HEK293T (cell line): ENCODE results near the gene TLE3.
A peak's percentile ranks its signal among the peaks of the same experiment; 100 is the strongest.
"Not testable (repeated sequence)": the region's sequence is repeated elsewhere in the genome, so short reads cannot be mapped to it uniquely, and the experiment has no call there.

Source experiments
- CTCF ChIA-PET: fragments of 350-600 bp; formaldehyde crosslinking; extraction: SDS; loops from one replicate; lab custom pipeline; 2021; ENCODE audit warnings: antibody characterized with exemption, inconsistent platforms; lab: Yijun Ruan, JAX
- POLR2A ChIA-PET: fragments of 350-600 bp; formaldehyde crosslinking; extraction: SDS; loops from one replicate; lab custom pipeline; 2020; ENCODE audit warnings: antibody characterized with exemption, inconsistent platforms; lab: Yijun Ruan, JAX
- DNase-seq: peaks from one replicate; pipeline ENCODE4 v3.0.0; 2012; ENCODE audit warnings: mixed read lengths; ENCODE audit errors: extremely low spot score
- ARNT ChIP-seq: fragments of 450-650 bp; IDR thresholded peaks from 2 replicates; pipeline ENCODE4 v1.6.1; 2017; ENCODE audit warnings: mild to moderate bottlenecking
- BHLHE40 ChIP-seq: fragments of 450-650 bp; IDR thresholded peaks from 2 replicates; pipeline ENCODE4 v1.6.1; 2016; ENCODE audit warnings: mild to moderate bottlenecking, moderate library complexity, borderline replicate concordance
- CTBP1 ChIP-seq: fragments of 450-650 bp; IDR thresholded peaks from 2 replicates; pipeline ENCODE4 v1.6.1; 2016; ENCODE audit warnings: borderline replicate concordance
- ELF4 ChIP-seq: fragments of 450-650 bp; IDR thresholded peaks from 2 replicates; pipeline ENCODE4 v1.6.1; 2017; ENCODE audit warnings: antibody characterized with exemption
- FOXA1 ChIP-seq: fragments of 450-650 bp; IDR thresholded peaks from 2 replicates; pipeline ENCODE4 v1.6.1; 2016; ENCODE audit warnings: mild to moderate bottlenecking
- FOXK2 ChIP-seq: fragments of 450-650 bp; IDR thresholded peaks from 2 replicates; pipeline ENCODE4 v1.6.1; 2016; ENCODE audit warnings: mild to moderate bottlenecking
- FOXM1 ChIP-seq: fragments of 450-650 bp; IDR thresholded peaks from 2 replicates; pipeline ENCODE4 v1.6.1; 2017; ENCODE audit warnings: mild to moderate bottlenecking, borderline replicate concordance
- HDGF ChIP-seq: fragments of 450-650 bp; IDR thresholded peaks from 2 replicates; pipeline ENCODE4 v1.6.1; 2017; ENCODE audit warnings: antibody characterized with exemption, borderline replicate concordance
- L3MBTL2 ChIP-seq: fragments of 450-650 bp; conservative IDR thresholded peaks from 2 replicates; pipeline ENCODE4 v1.6.1; 2016; ENCODE audit warnings: mild to moderate bottlenecking
- LEF1 ChIP-seq: fragments of 450-650 bp; IDR thresholded peaks from 2 replicates; pipeline ENCODE4 v1.6.1; 2017; ENCODE audit warnings: mild to moderate bottlenecking, borderline replicate concordance
- NFRKB ChIP-seq: fragments of 450-650 bp; IDR thresholded peaks from 2 replicates; pipeline ENCODE4 v1.6.1; 2016; ENCODE audit warnings: mild to moderate bottlenecking, moderate library complexity
- PKNOX1 ChIP-seq: fragments of 450-650 bp; IDR thresholded peaks from 2 replicates; pipeline ENCODE4 v1.6.1; 2016
- SP1 ChIP-seq: fragments of 450-650 bp; IDR thresholded peaks from 2 replicates; pipeline ENCODE4 v1.6.1; 2017
- SUZ12 ChIP-seq: fragments of 450-650 bp; IDR thresholded peaks from 2 replicates; pipeline ENCODE4 v1.6.1; 2016; ENCODE audit warnings: mild to moderate bottlenecking
- TARDBP ChIP-seq: fragments of 450-650 bp; IDR thresholded peaks from 2 replicates; pipeline ENCODE4 v1.6.1; 2016
- ZNF384 ChIP-seq: fragments of 450-650 bp; IDR thresholded peaks from 2 replicates; pipeline ENCODE4 v1.6.1; 2016

TLE3 gene

GRCh38 chr15:70119911-70120508 is 22.3 kb upstream of the TLE3 start:
- no peak for TF ChIP-seq FOXK2
- TF ChIP-seq FOXA1 = no peak
- TF ChIP-seq ARNT = no peak
- TF ChIP-seq HDGF = no peak
- TF ChIP-seq LEF1 = no peak
- TF ChIP-seq PKNOX1 = no peak
- TF ChIP-seq SUZ12 = no peak
- no peak for TF ChIP-seq ELF4
- TF ChIP-seq NFRKB = no peak
- no peak for TF ChIP-seq L3MBTL2
- no peak for TF ChIP-seq ZNF384
- no peak for TF ChIP-seq TARDBP
- TF ChIP-seq BHLHE40 = no peak
- no peak for TF ChIP-seq FOXM1
- no peak for TF ChIP-seq SP1
- TF ChIP-seq CTBP1 = no peak
- DNase-seq = no peak
- ChIA-PET POLR2A (no interaction called here), CTCF (interaction anchor here (1.2 kb wide), 1 partner anchor 51 kb away, joined by 3 read pairs; no protein-coding TSS in a partner anchor)

- CTCF ChIA-PET = interaction anchor here (1.2 kb wide), 1 partner anchor 52 kb away, joined by 3 read pairs; no protein-coding TSS in a partner anchor
- POLR2A ChIA-PET = no interaction called here
- no peak for DNase-seq
- TF ChIP-seq FOXA1 (no peak), TARDBP (no peak), BHLHE40 (no peak), LEF1 (no peak), L3MBTL2 (no peak), HDGF (no peak)
These were observed 20.9 kb upstream of the TLE3 start for GRCh38 chr15:70118599-70118998.

- CTCF ChIA-PET = interaction anchor here (0.9 kb wide), 1 partner anchor 15 kb away, joined by 3 read pairs; no protein-coding TSS in a partner anchor
- no peak for DNase-seq
- POLR2A ChIA-PET = interaction anchor here (1.6 to 2.4 kb wide), 2 partner anchors 17 to 19 kb away, joined by 3 to 6 read pairs; partner anchors contain the start of gene TLE3
- TF ChIP-seq FOXK2 = no peak
- no peak for TF ChIP-seq HDGF
- no peak for TF ChIP-seq NFRKB
- TF ChIP-seq FOXA1 = no peak
- no peak for TF ChIP-seq CTBP1
- no peak for TF ChIP-seq ARNT
- no peak for TF ChIP-seq PKNOX1
- TF ChIP-seq BHLHE40 = no peak
These were observed 18.6 kb upstream of the TLE3 start for GRCh38 chr15:70116317-70116716.

GRCh38 chr15:70114221-70114620 is 16.5 kb upstream of the TLE3 start:
- CTCF ChIA-PET = no interaction called here
- no peak for DNase-seq
- POLR2A ChIA-PET = interaction anchor here (0.6 kb wide), 1 partner anchor 13 kb away, joined by 3 read pairs; no protein-coding TSS in a partner anchor
- TF ChIP-seq FOXK2 (no peak), LEF1 (no peak), ARNT (no peak), FOXA1 (no peak), SUZ12 (no peak), FOXM1 (no peak)

- CTCF ChIA-PET = no interaction called here
- TF ChIP-seq FOXA1 (no peak), ARNT (no peak)
- POLR2A ChIA-PET = interaction anchor here (0.8 to 5.2 kb wide), 2 partner anchors 13 to 18 kb away, joined by 3 to 108 read pairs; partner anchors contain the start of gene TLE3
- no peak for DNase-seq
These were observed 15.6 kb upstream of the TLE3 start for GRCh38 chr15:70113304-70113700.

- CTCF ChIA-PET = interaction anchor here (1.8 kb wide), 1 partner anchor 10 kb away, joined by 5 read pairs; no protein-coding TSS in a partner anchor
- POLR2A ChIA-PET = interaction anchor here (0.8 to 5.2 kb wide), 2 partner anchors 13 to 18 kb away, joined by 3 to 108 read pairs; partner anchors contain the start of gene TLE3
- not testable (repeated sequence) for DNase-seq
These were observed 15.0 kb upstream of the TLE3 start for GRCh38 chr15:70112572-70113303.

GRCh38 chr15:70112074-70112395 is 14.3 kb upstream of the TLE3 start:
- CTCF ChIA-PET = interaction anchor here (1.5 to 1.8 kb wide), 2 partner anchors 9 to 11 kb away, joined by 5 to 7 read pairs; no protein-coding TSS in a partner anchor
- no peak for DNase-seq
- POLR2A ChIA-PET = interaction anchor here (5.2 kb wide), 1 partner anchor 12 kb away, joined by 108 read pairs; the partner anchor contains the start of gene TLE3
- peak; percentile 29; the same call in 1 of the 2 replicates for TF ChIP-seq L3MBTL2
- no peak for TF ChIP-seq BHLHE40
- no peak for TF ChIP-seq ARNT
- TF ChIP-seq ELF4 = no peak
